ENCODE results near the gene LHX4. TPM values are rescaled to one million over a fixed set of nuclear protein-coding genes. Genes with fewer than 3 reads are reported as not detected.

The LHX4 gene
- not detected in 2 replicates for total RNA-seq

GRCh38 chr1:180229483-180230415, at the start of gene LHX4:
LHX4 (plus strand) TSS chr1:180230264; CDS start chr1:180230530, 266 bp downstream.
- DNase-seq, result peak; percentile 47

- peak; percentile 62 for DNase-seq
Observed at GRCh38 chr1:180181048-180181447, 49.0 kb upstream of the LHX4 start.

GRCh38 chr1:180181996-180182642, 47.9 kb upstream of the LHX4 start:
- DNase-seq, result no peak

GRCh38 chr1:180182643-180183311, 47.3 kb upstream of the LHX4 start:
- no peak for DNase-seq

GRCh38 chr1:180183426-180183825, 46.6 kb upstream of the LHX4 start:
- DNase-seq, result no peak

- DNase-seq, result no peak
Observed at GRCh38 chr1:180184041-180184440, 46.0 kb upstream of the LHX4 start.

GRCh38 chr1:180185281-180185680, 44.8 kb upstream of the LHX4 start:
- DNase-seq, result no peak

- DNase-seq, result no peak
Observed at GRCh38 chr1:180185971-180186645, 44.0 kb upstream of the LHX4 start.

GRCh38 chr1:180186831-180187230, 43.2 kb upstream of the LHX4 start:
- DNase-seq, result no peak

GRCh38 chr1:180187626-180188025, 42.4 kb upstream of the LHX4 start:
- no peak for DNase-seq

- peak; percentile 78 for DNase-seq
Observed at GRCh38 chr1:180188091-180188506, 42.0 kb upstream of the LHX4 start.

- no peak for DNase-seq
Observed at GRCh38 chr1:180188684-180189175, 41.3 kb upstream of the LHX4 start.

- DNase-seq, result no peak
Observed at GRCh38 chr1:180190091-180190490, 40.0 kb upstream of the LHX4 start.

GRCh38 chr1:180192172-180192571, 37.9 kb upstream of the LHX4 start:
- no peak for DNase-seq

GRCh38 chr1:180193141-180194047, 36.7 kb upstream of the LHX4 start:
- no peak for DNase-seq

- DNase-seq, result no peak
Observed at GRCh38 chr1:180194048-180194425, 36.0 kb upstream of the LHX4 start.

GRCh38 chr1:180194546-180195207, 35.4 kb upstream of the LHX4 start:
- DNase-seq, result no peak

- DNase-seq, result no peak
Observed at GRCh38 chr1:180195401-180195800, 34.7 kb upstream of the LHX4 start.

GRCh38 chr1:180195916-180196315, 34.1 kb upstream of the LHX4 start:
- no peak for DNase-seq

GRCh38 chr1:180196436-180197003, 33.5 kb upstream of the LHX4 start:
- DNase-seq, result no peak

GRCh38 chr1:180197231-180197630, 32.8 kb upstream of the LHX4 start:
- no peak for DNase-seq
